ENCODE measurements around the gene LPP. TPM values are rescaled to one million over a fixed set of nuclear protein-coding genes. Genes with fewer than 3 reads are reported as not detected.

LPP gene
- total and polyA plus RNA-seq, 4 donors: 11.1 to 219 (median 66.5) TPM

- peaks cover 1 to 9% (median 6%) of the 10 kb centered on the region in 5 donors for H3K4me1 ChIP-seq (ENCODE audit: control insufficient read depth in 5 of 5, insufficient read depth in 5 of 5, low read length in 5 of 5)
- DNase-seq (no peak), ATAC-seq (ENCODE audit: insufficient read depth, low FRiP score) (peak; percentile 74)
- no peak overlapping the region for H3K9ac ChIP-seq (ENCODE audit: insufficient read depth in 1 of 2, low read length in 2 of 2)
- TF ChIP-seq CTCF (IDR thresholded peaks at IDR 0.05; ENCODE audit: control extremely low read depth, extremely low read depth): no peak
- H3K27ac ChIP-seq (ENCODE audit: low read depth in 1 of 2, low read length in 1 of 2): no peak overlapping the region
- peaks cover 8 to 17% (median 11%) of the 10 kb centered on the region in 4 donors for H3K36me3 ChIP-seq (ENCODE audit: control insufficient read depth in 4 of 4, insufficient read depth in 4 of 4, low read length in 4 of 4)
- H3K27me3 ChIP-seq (ENCODE audit: control insufficient read depth in 3 of 3, insufficient read depth in 3 of 3, low read length in 2 of 3): no peaks in the 10 kb centered on the region
- no peak overlapping the region for H3K4me3 ChIP-seq
- WGBS, 2 donors: 76 to 87% methylated on average over 1 of the region's 1 CpG
- peaks cover 0 to 2% (median 0%) of the 10 kb centered on the region in 4 donors for H3K9me3 ChIP-seq (ENCODE audit: control insufficient read depth in 4 of 4, insufficient read depth in 3 of 4, low read length in 3 of 4)
Observed at GRCh38 chr3:188868803-188869202, 714.8 kb downstream of the LPP start.

- Histone ChIP-seq H3K4me3 (no peak overlapping the region), H3K9ac (ENCODE audit: insufficient read depth in 1 of 2, low read length in 2 of 2) (no peak overlapping the region), H3K27me3 (ENCODE audit: control insufficient read depth in 3 of 3, insufficient read depth in 3 of 3, low read length in 2 of 3) (no peaks in the 10 kb centered on the region), H3K9me3 (ENCODE audit: control insufficient read depth in 4 of 4, insufficient read depth in 3 of 4, low read length in 3 of 4) (peaks cover 0 to 2% (median 0%) of the 10 kb centered on the region in 4 donors), H3K27ac (ENCODE audit: low read depth in 1 of 2, low read length in 1 of 2) (no peak overlapping the region), H3K4me1 (ENCODE audit: control insufficient read depth in 5 of 5, insufficient read depth in 5 of 5, low read length in 5 of 5) (peaks cover 0 to 2% (median under 1%) of the 10 kb centered on the region in 5 donors), H3K36me3 (ENCODE audit: control insufficient read depth in 4 of 4, insufficient read depth in 4 of 4, low read length in 4 of 4) (peaks cover 11 to 20% (median 17%) of the 10 kb centered on the region in 4 donors)
- ATAC-seq (ENCODE audit: insufficient read depth, low FRiP score) (no peak), DNase-seq (no peak)
- WGBS, 2 donors: 96% methylated on average over 3 of the region's 3 CpGs
- no peak for TF ChIP-seq CTCF (IDR thresholded peaks at IDR 0.05; ENCODE audit: control extremely low read depth, extremely low read depth)
Observed at GRCh38 chr3:188869628-188870027, 715.7 kb downstream of the LPP start.

- Histone ChIP-seq H3K4me1 (ENCODE audit: control insufficient read depth in 5 of 5, insufficient read depth in 5 of 5, low read length in 5 of 5) (peaks cover 0 to 2% (median 0%) of the 10 kb centered on the region in 5 donors), H3K27ac (ENCODE audit: low read depth in 1 of 2, low read length in 1 of 2) (peak overlapping the region in 1 of 2 donors; percentile 4), H3K9me3 (ENCODE audit: control insufficient read depth in 4 of 4, insufficient read depth in 3 of 4, low read length in 3 of 4) (peaks cover 0 to 2% (median 0%) of the 10 kb centered on the region in 4 donors), H3K9ac (ENCODE audit: insufficient read depth in 1 of 2, low read length in 2 of 2) (no peak overlapping the region), H3K36me3 (ENCODE audit: control insufficient read depth in 4 of 4, insufficient read depth in 4 of 4, low read length in 4 of 4) (peaks cover 16 to 21% (median 19%) of the 10 kb centered on the region in 4 donors), H3K4me3 (no peak overlapping the region), H3K27me3 (ENCODE audit: control insufficient read depth in 3 of 3, insufficient read depth in 3 of 3, low read length in 2 of 3) (no peaks in the 10 kb centered on the region)
- DNase-seq: peak; percentile 36 to 88 (median 84)
- 93 to 95% methylated on average over 8 of the region's 8 CpGs for WGBS, 2 donors
- ATAC-seq (ENCODE audit: insufficient read depth, low FRiP score): no peak
- no peak for TF ChIP-seq CTCF (IDR thresholded peaks at IDR 0.05; ENCODE audit: control extremely low read depth, extremely low read depth)
Observed at GRCh38 chr3:188870431-188870830, 716.5 kb downstream of the LPP start.

- H3K27me3 ChIP-seq (ENCODE audit: control insufficient read depth in 3 of 3, insufficient read depth in 3 of 3, low read length in 2 of 3): no peaks in the 10 kb centered on the region
- peaks cover 10 to 16% (median 12%) of the 10 kb centered on the region in 4 donors for H3K36me3 ChIP-seq (ENCODE audit: control insufficient read depth in 4 of 4, insufficient read depth in 4 of 4, low read length in 4 of 4)
- no peak overlapping the region for H3K27ac ChIP-seq (ENCODE audit: low read depth in 1 of 2, low read length in 1 of 2)
- H3K4me1 ChIP-seq (ENCODE audit: control insufficient read depth in 5 of 5, insufficient read depth in 5 of 5, low read length in 5 of 5): peaks cover 0 to 16% (median 4%) of the 10 kb centered on the region in 5 donors
- 97% methylated on average over 1 of the region's 1 CpG for WGBS, 2 donors
- peaks cover 0 to 2% (median 0%) of the 10 kb centered on the region in 4 donors for H3K9me3 ChIP-seq (ENCODE audit: control insufficient read depth in 4 of 4, insufficient read depth in 3 of 4, low read length in 3 of 4)
- no peak for ATAC-seq (ENCODE audit: insufficient read depth, low FRiP score)
- TF ChIP-seq CTCF (IDR thresholded peaks at IDR 0.05; ENCODE audit: control extremely low read depth, extremely low read depth): no peak
- H3K9ac ChIP-seq (ENCODE audit: insufficient read depth in 1 of 2, low read length in 2 of 2): no peak overlapping the region
- DNase-seq: no peak
- no peak overlapping the region for H3K4me3 ChIP-seq
Observed at GRCh38 chr3:188874576-188874975, 720.6 kb downstream of the LPP start.
